Adrenal gland (tissue), 12 donors: ENCODE results near the gene ADAMTS13. TPM values are rescaled to one million over a fixed set of nuclear protein-coding genes. Genes with fewer than 3 reads are reported as not detected.

Source experiments
- DNase-seq, 7 donors: peaks; one replicate each; pipeline ENCODE4 v3.0.0-alpha.2; 2019 to 2020
- H3K27ac ChIP-seq, 5 donors: fragments of 200-600 bp; sonication (generic) in 4 of 5; 1 replicate in 3 of 5; 2 replicates in 2 of 5; pipeline versions ENCODE4 v1.5.1 to v1.8.0; 2016 to 2020; ENCODE audit warnings: mild to moderate bottlenecking in 1 of 5
- H3K27me3 ChIP-seq: fragments of 200-600 bp; 2 replicates; pipeline ENCODE4 v1.8.0; 2021
- H3K36me3 ChIP-seq, 2 donors: fragments of 200-600 bp; replicated peaks in 1 of 2; 1 replicate in 1 of 2; 2 replicates in 1 of 2; pipeline versions ENCODE4 v1.5.1 to v1.8.0; 2018 to 2022
- H3K4me1 ChIP-seq, 2 donors: fragments of 200-600 bp; replicated peaks in 1 of 2; 1 replicate in 1 of 2; 2 replicates in 1 of 2; pipeline versions ENCODE4 v1.5.1 to v1.8.0; 2018 to 2021
- H3K4me3 ChIP-seq, 4 donors: fragments of 200-600 bp; sonication (generic) in 3 of 4; one replicate each; pipeline ENCODE4 v1.5.1; 2016 to 2018
- H3K9me3 ChIP-seq, 3 donors: fragments of 200-600 bp; sonication (generic) in 1 of 3; replicated peaks in 1 of 3; 1 replicate in 2 of 3; 2 replicates in 1 of 3; pipeline versions ENCODE4 v1.5.1 to v1.8.0; 2016 to 2021
- POLR2A ChIP-seq, 2 donors: fragments of 450-650 bp; IDR thresholded peaks; one replicate each; pipeline ENCODE4 v1.6.1; 2017; ENCODE audit warnings: antibody characterized with exemption in 2 of 2, mild to moderate bottlenecking in 2 of 2, moderate library complexity in 1 of 2
- WGBS, 4 donors: extraction: QIAGEN DNeasy Blood & Tissue Kit in 2 of 4; methylation state at CpG; one replicate each; pipeline versions ENCODE4 v1.1.5 to v1.1.7; 2013 to 2017; 5-methylcytosine and 5-hydroxymethylcytosine counted together
- intact Hi-C, 2 donors: fragments of 100-400 bp; cut with DNase I; formaldehyde crosslinking; loops; one replicate each; pipeline versions ENCODE4 v1.14.1 to v1.15.0; 2022 to 2023
- polyA plus RNA-seq, 3 donors: library from polyadenylated mRNA; stranded (reverse); fragments of 200-250 nt in 2 of 3; fragments of 350-450 nt in 1 of 3; fragmentation: Illumina TruSeq in 1 of 3; extraction: RNeasy Lipid Tissue Mini Kit (QIAGEN cat#74804) in 1 of 3; gene quantifications; one replicate each; pipeline ENCODE4 v1.2.3, GENCODE V29; 2013 to 2014
- total RNA-seq, 9 donors: library from RNA; depleted of rRNA in 4 of 9; stranded (reverse); fragments of >200 nt in 4 of 9; fragments of 120-200 nt in 1 of 9; fragmentation: NEBNext Ultra II Directional in 1 of 9; extraction: Animal tissue kit (Norgen Biotek cat#: 25700) in 1 of 9; gene quantifications; one replicate each; pipeline versions ENCODE4 v1.1.0 to v1.2.4, GENCODE V29; 2013 to 2023
- TF ChIP-seq, protein P1 (sequence below), 6 experiments: fragments of 450-650 bp in 4 of 6; fragments of 200-600 bp in 2 of 6; sonication (generic) in 1 of 6; IDR thresholded peaks; 1 replicate in 5 of 6; 2 replicates in 1 of 6; pipeline versions ENCODE4 v1.5.1 to v1.8.0; 2016 to 2021; ENCODE audit warnings: antibody characterized with exemption in 6 of 6, mild to moderate bottlenecking in 2 of 6, moderate library complexity in 1 of 6
- donor health status: healthy with polysubstance abuse.
- donor health status: Bipolar disorder and iron deficiency.
- donor health status: DM: yes; HTN: yes; CAD: no.
- donor health status: DM: no; HTN: no; CAD: no.
- donor health status: DM: no; HTN: no; CAD: no.
- donor health status: DM: yes; HTN: yes; CAD: no.

ADAMTS13 gene
- total and polyA plus RNA-seq, 12 donors: 0.15 to 19.9 (median 2.0) TPM

DNA sequence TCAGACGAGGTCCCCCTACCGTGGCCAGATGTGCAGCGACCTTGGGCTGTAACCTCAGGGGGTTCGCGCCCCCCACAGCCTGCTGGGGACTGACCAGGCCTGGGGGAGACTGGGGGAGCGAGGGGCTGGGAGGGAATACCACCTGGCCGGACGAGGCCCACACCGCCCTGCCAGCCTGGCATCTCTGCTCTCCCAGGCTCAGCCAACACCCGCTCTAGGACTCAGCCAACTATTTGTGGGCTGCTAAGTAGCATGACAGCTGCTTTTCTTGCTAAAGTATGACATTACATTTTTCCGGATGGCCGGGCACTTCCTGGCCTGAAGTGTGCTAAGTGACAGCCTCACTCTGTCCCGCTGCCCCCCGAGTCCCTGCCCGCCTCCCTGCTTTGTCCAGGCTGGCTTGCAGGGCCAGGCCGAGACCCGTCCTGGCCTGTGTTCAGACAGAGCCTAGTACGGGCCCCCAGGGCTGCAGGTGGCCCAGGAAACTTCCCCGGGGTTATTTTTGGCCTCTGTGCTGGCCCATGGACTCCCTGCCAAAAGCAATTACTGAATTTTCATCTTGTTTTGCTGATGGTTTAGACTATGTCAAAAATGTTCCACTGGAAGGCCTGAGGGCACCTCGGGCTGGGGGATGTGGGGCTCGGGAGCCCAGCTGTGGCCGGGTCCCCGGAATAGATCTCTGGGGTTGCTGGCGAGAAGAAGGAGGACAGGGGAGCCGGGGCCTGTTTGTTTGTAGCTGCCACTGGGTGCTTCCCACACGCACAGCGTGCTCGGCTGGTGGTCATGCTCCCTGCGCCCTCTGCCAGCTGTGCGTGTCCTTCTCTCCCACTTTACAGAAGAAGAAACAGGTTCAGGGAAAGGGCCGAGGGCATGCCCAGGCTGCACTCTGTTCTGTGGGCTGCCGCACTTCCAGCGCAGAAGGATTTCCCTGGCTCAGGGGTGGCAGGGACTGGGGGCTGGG is 70.2 kb downstream of the ADAMTS13 start:
- Histone ChIP-seq H3K4me1 (no peaks in the 10 kb centered on the region), H3K27me3 (no peaks in the 10 kb centered on the region), H3K9me3 (no peaks in the 10 kb centered on the region), H3K4me3 (no peak overlapping the region), H3K27ac (peak overlapping the region in 3 of 5 donors; percentile 44 to 86 (median 47)), H3K36me3 (no peaks in the 10 kb centered on the region)
- TF ChIP-seq, protein P1, sequence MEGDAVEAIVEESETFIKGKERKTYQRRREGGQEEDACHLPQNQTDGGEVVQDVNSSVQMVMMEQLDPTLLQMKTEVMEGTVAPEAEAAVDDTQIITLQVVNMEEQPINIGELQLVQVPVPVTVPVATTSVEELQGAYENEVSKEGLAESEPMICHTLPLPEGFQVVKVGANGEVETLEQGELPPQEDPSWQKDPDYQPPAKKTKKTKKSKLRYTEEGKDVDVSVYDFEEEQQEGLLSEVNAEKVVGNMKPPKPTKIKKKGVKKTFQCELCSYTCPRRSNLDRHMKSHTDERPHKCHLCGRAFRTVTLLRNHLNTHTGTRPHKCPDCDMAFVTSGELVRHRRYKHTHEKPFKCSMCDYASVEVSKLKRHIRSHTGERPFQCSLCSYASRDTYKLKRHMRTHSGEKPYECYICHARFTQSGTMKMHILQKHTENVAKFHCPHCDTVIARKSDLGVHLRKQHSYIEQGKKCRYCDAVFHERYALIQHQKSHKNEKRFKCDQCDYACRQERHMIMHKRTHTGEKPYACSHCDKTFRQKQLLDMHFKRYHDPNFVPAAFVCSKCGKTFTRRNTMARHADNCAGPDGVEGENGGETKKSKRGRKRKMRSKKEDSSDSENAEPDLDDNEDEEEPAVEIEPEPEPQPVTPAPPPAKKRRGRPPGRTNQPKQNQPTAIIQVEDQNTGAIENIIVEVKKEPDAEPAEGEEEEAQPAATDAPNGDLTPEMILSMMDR (IDR thresholded peaks at IDR 0.05): no peak
- no peak for TF ChIP-seq POLR2A (IDR thresholded peaks at IDR 0.05)
- intact Hi-C loops: no loop called here
- 57 to 72% (median 65%) methylated on average over 11 to 33 of the region's 33 CpGs for WGBS, 4 donors
- no peak for DNase-seq

DNA sequence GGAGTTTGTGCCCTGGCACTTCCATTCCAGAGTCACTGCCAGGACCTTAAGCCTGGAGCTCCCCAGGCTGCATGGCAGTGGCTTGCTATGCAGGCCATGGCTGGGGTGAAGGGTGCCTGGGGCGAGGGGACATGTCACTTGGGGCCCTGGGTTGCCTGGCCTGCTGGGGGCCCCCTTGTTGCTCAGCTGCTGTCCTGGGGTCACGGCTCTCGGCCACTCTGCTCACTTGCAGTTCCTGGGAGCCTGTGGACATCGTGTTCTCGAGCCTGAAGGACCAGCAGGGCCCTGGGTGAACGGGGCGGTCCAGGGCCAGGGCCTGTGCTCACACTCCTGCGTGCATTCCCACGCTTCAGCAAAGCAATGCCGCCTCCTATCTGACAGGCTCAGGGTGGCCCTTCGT is 71.3 kb downstream of the ADAMTS13 start:
- no peak overlapping the region for H3K4me3 ChIP-seq
- DNase-seq: no peak
- H3K36me3 ChIP-seq: no peaks in the 10 kb centered on the region
- H3K27ac ChIP-seq: peak overlapping the region in 3 of 5 donors; percentile 33 to 86 (median 44)
- intact Hi-C loops: no loop called here
- 67 to 85% (median 84%) methylated on average over 9 to 11 of the region's 11 CpGs; no CpG with 5 or more reads in 1 of the 4 donors for WGBS, 4 donors
- no peaks in the 10 kb centered on the region for H3K4me1 ChIP-seq
- no peak for TF ChIP-seq POLR2A (IDR thresholded peaks at IDR 0.05)
- TF ChIP-seq, protein P1 (IDR thresholded peaks at IDR 0.05): no peak
- H3K27me3 ChIP-seq: no peaks in the 10 kb centered on the region
- H3K9me3 ChIP-seq: no peaks in the 10 kb centered on the region

DNA sequence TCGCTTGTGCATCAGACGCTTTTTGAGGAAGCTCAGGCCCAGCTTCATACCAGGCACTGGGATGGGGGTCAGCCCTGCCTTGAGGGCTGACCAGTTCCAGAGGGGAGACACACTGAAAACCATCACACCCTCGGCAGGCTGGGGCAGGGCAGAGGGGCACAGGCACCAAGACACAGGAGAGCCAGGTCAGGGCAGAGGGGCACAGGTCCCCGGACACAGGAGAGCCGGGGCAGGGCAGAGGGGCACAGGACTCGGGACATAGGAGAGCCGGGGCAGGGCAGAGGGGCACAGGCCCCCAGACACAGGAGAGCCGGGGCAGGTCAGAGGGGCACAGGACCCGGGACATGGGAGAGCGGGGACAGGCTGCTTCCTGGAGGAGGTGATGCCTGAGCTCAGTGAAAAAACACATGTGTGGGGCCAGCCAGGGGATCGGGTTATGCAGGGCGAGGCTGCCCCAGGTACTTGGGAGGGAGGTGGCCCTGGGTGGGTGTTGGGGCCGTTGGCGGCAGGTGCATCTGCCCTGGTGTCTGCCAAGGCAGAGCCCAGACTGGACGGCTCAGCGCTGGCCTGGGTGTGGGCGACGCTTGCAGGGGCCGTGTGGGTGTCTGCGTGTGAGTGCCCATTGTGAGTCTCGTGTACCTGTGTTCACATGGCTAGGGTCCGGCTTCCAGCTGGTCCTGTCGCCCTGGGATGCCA is 71.8 kb downstream of the ADAMTS13 start:
- intact Hi-C loops: no loop called here
- no peak overlapping the region for H3K4me3 ChIP-seq
- no peak for TF ChIP-seq POLR2A (IDR thresholded peaks at IDR 0.05)
- no peaks in the 10 kb centered on the region for H3K9me3 ChIP-seq
- WGBS, 4 donors: 85 to 89% (median 87%) methylated on average over 17 to 23 of the region's 23 CpGs
- H3K36me3 ChIP-seq: no peaks in the 10 kb centered on the region
- no peaks in the 10 kb centered on the region for H3K4me1 ChIP-seq
- H3K27ac ChIP-seq: peak overlapping the region in 1 of 5 donors; percentile 86
- DNase-seq: no peak
- H3K27me3 ChIP-seq: no peaks in the 10 kb centered on the region

DNA sequence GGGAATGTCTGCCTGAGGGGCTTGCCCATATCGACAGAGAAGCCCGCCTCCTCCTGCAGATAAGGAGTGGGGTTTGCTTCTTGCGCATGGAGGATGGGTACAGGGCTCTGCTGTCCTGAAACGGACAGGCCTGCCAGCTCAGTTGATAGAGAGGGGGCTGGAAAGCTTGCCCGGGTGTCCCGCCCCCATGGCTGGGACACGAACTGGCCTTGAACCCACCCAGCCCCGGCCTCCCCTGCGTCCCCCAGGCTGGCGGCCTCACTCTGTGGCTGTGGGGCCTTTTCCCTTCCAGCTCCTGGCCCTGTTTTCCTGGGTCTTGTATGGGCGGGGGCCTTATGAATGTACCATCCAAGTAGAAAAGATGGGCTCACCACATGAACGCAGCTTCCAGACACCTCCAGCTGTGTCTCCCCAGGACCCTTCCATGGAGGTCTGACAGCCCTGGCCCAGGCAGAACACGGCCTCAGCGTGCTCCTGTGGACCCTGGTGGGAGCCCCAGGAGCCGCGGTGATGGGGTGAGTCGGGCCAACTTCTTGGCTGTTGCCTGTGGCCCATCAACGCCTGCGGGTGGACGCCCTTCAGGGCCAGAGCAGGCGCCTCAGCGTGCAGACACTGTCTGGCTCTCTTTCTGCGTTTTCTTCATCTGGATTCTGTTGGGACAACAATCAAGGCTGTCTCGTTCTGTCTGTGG is 72.6 kb downstream of the ADAMTS13 start:
- peak overlapping the region in 1 of 5 donors; percentile 86 for H3K27ac ChIP-seq
- WGBS, 4 donors: 65 to 86% (median 77%) methylated on average over 11 to 24 of the region's 24 CpGs
- no peaks in the 10 kb centered on the region for H3K27me3 ChIP-seq
- no peak overlapping the region for H3K4me3 ChIP-seq
- intact Hi-C loops: no loop called here
- H3K36me3 ChIP-seq: no peaks in the 10 kb centered on the region
- DNase-seq: no peak
- no peak for TF ChIP-seq POLR2A (IDR thresholded peaks at IDR 0.05)
- TF ChIP-seq, protein P1 (IDR thresholded peaks at IDR 0.05): no peak
- H3K9me3 ChIP-seq: no peaks in the 10 kb centered on the region
- no peaks in the 10 kb centered on the region for H3K4me1 ChIP-seq
